PC-3 (cell line): ENCODE measurements around the gene KLHDC1. TPM values are rescaled to one million over a fixed set of nuclear protein-coding genes. Genes with fewer than 3 reads are reported as not detected.

Source experiments
- ATAC-seq: fragments of 200-7000 bp; cut with Tn5 transposase; 2 replicates; pipeline ENCODE4 v1.9.1; 2020; ENCODE audit warnings: mild to moderate bottlenecking, moderate library complexity
- BruUV-seq: library from RNA; stranded (reverse); fragments of 400-500 nt; replicated peaks from 2 replicates; lab custom pipeline; 2021; lab: Mats Ljungman, UMichigan
- CTCF ChIA-PET: fragments of 300-600 bp; sonication (Branson Sonifier 250); formaldehyde crosslinking; loops from one replicate; lab custom pipeline; 2022; ENCODE audit warnings: antibody characterized with exemption; lab: Charles Lee
- POLR2A ChIA-PET: fragments of 300-600 bp; sonication (Branson Sonifier 250); formaldehyde crosslinking; loops from one replicate; lab custom pipeline; 2022; ENCODE audit warnings: antibody characterized with exemption; ENCODE audit not compliant: unreplicated experiment; lab: Charles Lee
- DNase-seq: peaks from one replicate; pipeline ENCODE4 v3.0.0-alpha.2; 2015
- H2AFZ ChIP-seq: fragments of 300-600 bp; sonication (generic); 2 replicates; pipeline ENCODE4 v1.6.0; 2016; ENCODE audit warnings: antibody characterized with exemption, low read length
- H3F3A ChIP-seq: fragments of 300-600 bp; sonication (generic); one replicate; pipeline ENCODE4 v1.6.0; 2017; ENCODE audit warnings: antibody characterized with exemption, low read length, control low read depth, mild to moderate bottlenecking; ENCODE audit not compliant: unreplicated experiment
- H3K27ac ChIP-seq: fragments of 300-600 bp; sonication (generic); 2 replicates; pipeline ENCODE4 v1.5.1; 2016; ENCODE audit warnings: mild to moderate bottlenecking, low read length
- H3K27me3 ChIP-seq: fragments of 300-600 bp; sonication (generic); 2 replicates; pipeline ENCODE4 v1.6.1; 2016; ENCODE audit warnings: low read length, mixed read lengths
- H3K36me3 ChIP-seq: fragments of 300-600 bp; sonication (generic); 2 replicates; pipeline ENCODE4 v1.6.1; 2016; ENCODE audit warnings: low read depth, mixed run types, low read length, mixed read lengths
- H3K4me1 ChIP-seq: fragments of 300-600 bp; sonication (generic); 2 replicates; pipeline ENCODE4 v1.5.1; 2016; ENCODE audit warnings: low read length; ENCODE audit not compliant: insufficient read depth
- H3K4me2 ChIP-seq: fragments of 300-600 bp; sonication (generic); 2 replicates; pipeline ENCODE4 v1.6.0; 2016; ENCODE audit warnings: low read length
- H3K4me3 ChIP-seq: fragments of 300-600 bp; sonication (generic); 2 replicates; pipeline ENCODE4 v1.5.1; 2016; ENCODE audit warnings: mild to moderate bottlenecking, low read length, mixed read lengths
- H3K79me2 ChIP-seq: fragments of 300-600 bp; sonication (generic); 2 replicates; pipeline ENCODE4 v1.6.1; 2017; ENCODE audit warnings: low read length, mixed read lengths
- H3K9ac ChIP-seq: fragments of 300-600 bp; sonication (generic); 2 replicates; pipeline ENCODE4 v1.6.0; 2016; ENCODE audit warnings: mild to moderate bottlenecking, low read length
- H3K9me2 ChIP-seq: fragments of 300-600 bp; sonication (generic); replicated peaks from 2 replicates; pipeline ENCODE4 v1.6.1; 2016; ENCODE audit warnings: mixed run types, low read length, mixed read lengths
- H3K9me3 ChIP-seq: fragments of 300-600 bp; sonication (generic); 2 replicates; pipeline ENCODE4 v1.6.1; 2016; ENCODE audit warnings: low read length, mixed read lengths
- H4K20me1 ChIP-seq: fragments of 300-600 bp; sonication (generic); 2 replicates; pipeline ENCODE4 v1.6.1; 2016; ENCODE audit warnings: low read length, mixed read lengths
- CTCF ChIP-seq: fragments of 300-600 bp; sonication (generic); conservative IDR thresholded peaks from 2 replicates; pipeline ENCODE4 v1.5.1; 2017; ENCODE audit warnings: antibody characterized with exemption, low read depth, mild to moderate bottlenecking, low read length
- EZH2 ChIP-seq: fragments of 300-600 bp; sonication (generic); IDR thresholded peaks from one replicate; pipeline ENCODE4 v1.6.1; 2017; ENCODE audit warnings: antibody characterized with exemption, mild to moderate bottlenecking, low read length; ENCODE audit not compliant: unreplicated experiment
- EZH2phosphoT487 ChIP-seq: fragments of 300-600 bp; sonication (generic); IDR thresholded peaks from 2 replicates; pipeline ENCODE4 v1.6.1; 2018; ENCODE audit warnings: mild to moderate bottlenecking, antibody characterized with exemption, low read length, borderline replicate concordance
- intact Hi-C: fragments of 100-400 bp; cut with micrococcal nuclease; formaldehyde crosslinking; loops from 2 replicates; pipeline ENCODE4 v1.9.0; 2023
- total RNA-seq: library from RNA; depleted of rRNA; stranded (reverse); fragments of >200 nt; gene quantifications from 2 replicates; pipeline ENCODE4 v1.2.3, GENCODE V29; 2014; rRNA removed

KLHDC1 gene
- total RNA-seq, 1 experiment from 2014 or later: 0.07 TPM

- H3K9ac ChIP-seq: no peak overlapping the region
- TF ChIP-seq EZH2 (no peak), CTCF (no peak), EZH2phosphoT487 (no peak)
- intact Hi-C loops: no loop called here
- H3K4me3 ChIP-seq: no peak overlapping the region
- no peaks in the 10 kb centered on the region for H4K20me1 ChIP-seq
- no peaks in the 10 kb centered on the region for H3K27me3 ChIP-seq
- H3K36me3 ChIP-seq: peaks cover 77% of the 10 kb centered on the region
- no peaks in the 10 kb centered on the region for H3K4me1 ChIP-seq
- H3F3A ChIP-seq: no peaks in the 10 kb centered on the region
- H2AFZ ChIP-seq: no peak overlapping the region
- H3K9me3 ChIP-seq: no peaks in the 10 kb centered on the region
- no peak for DNase-seq
- CTCF ChIA-PET: no interaction called here
- no peak overlapping the region for H3K27ac ChIP-seq
- ATAC-seq: no peak
- no TSS peak for BruUV-seq
- no peak overlapping the region for H3K4me2 ChIP-seq
- H3K9me2 ChIP-seq: no peaks in the 10 kb centered on the region
- POLR2A ChIA-PET: no interaction called here
- no peaks in the 10 kb centered on the region for H3K79me2 ChIP-seq
These were observed 93.4 kb downstream of the KLHDC1 start for GRCh38 chr14:49786315-49786714.

GRCh38 chr14:49792618-49793017, 99.7 kb downstream of the KLHDC1 start:
- no peaks in the 10 kb centered on the region for H3K79me2 ChIP-seq
- no peaks in the 10 kb centered on the region for H4K20me1 ChIP-seq
- H3K36me3 ChIP-seq: peaks cover 52% of the 10 kb centered on the region
- no peak for DNase-seq
- ChIA-PET POLR2A (no interaction called here), CTCF (no interaction called here)
- no peak overlapping the region for H3K4me3 ChIP-seq
- peaks cover 11% of the 10 kb centered on the region for H3K4me1 ChIP-seq
- intact Hi-C loops: no loop called here
- no peak for ATAC-seq
- no peaks in the 10 kb centered on the region for H3F3A ChIP-seq
- no peaks in the 10 kb centered on the region for H3K27me3 ChIP-seq
- no peaks in the 10 kb centered on the region for H3K9me2 ChIP-seq
- H3K9ac ChIP-seq: no peak overlapping the region
- no peak overlapping the region for H3K27ac ChIP-seq
- no peaks in the 10 kb centered on the region for H3K9me3 ChIP-seq
- no TSS peak for BruUV-seq
- H2AFZ ChIP-seq: no peak overlapping the region
- TF ChIP-seq CTCF (no peak), EZH2phosphoT487 (no peak), EZH2 (no peak)
- H3K4me2 ChIP-seq: no peak overlapping the region

GRCh38 chr14:49796025-49796424, 103.1 kb downstream of the KLHDC1 start:
- Histone ChIP-seq H3K9me3 (no peaks in the 10 kb centered on the region), H4K20me1 (no peaks in the 10 kb centered on the region), H3K36me3 (peaks cover 61% of the 10 kb centered on the region), H3K4me1 (peaks cover 11% of the 10 kb centered on the region), H3K27me3 (no peaks in the 10 kb centered on the region), H3K9me2 (no peaks in the 10 kb centered on the region), H3K27ac (no peak overlapping the region), H3K9ac (no peak overlapping the region), H3K79me2 (no peaks in the 10 kb centered on the region), H2AFZ (no peak overlapping the region), H3K4me3 (no peak overlapping the region), H3K4me2 (no peak overlapping the region), H3F3A (no peaks in the 10 kb centered on the region)
- ATAC-seq: peak; percentile 92
- TF ChIP-seq EZH2phosphoT487: no peak
- ChIA-PET CTCF (interaction anchor here (0.6 to 0.9 kb wide), 2 partner anchors 58 to 162 kb away, joined by 3 read pairs; no protein-coding TSS in a partner anchor), POLR2A (interaction anchor here (0.8 kb wide), 1 partner anchor 162 kb away, joined by 5 read pairs; no protein-coding TSS in a partner anchor)
- BruUV-seq: no TSS peak
- peak; percentile 79 for DNase-seq
- intact Hi-C loops: no loop called here

Other genes starting within 250 kb of the KLHDC1 start
- gene RPS29, start 106.7 kb upstream of the KLHDC1 start, total RNA-seq: 1,420 and 1,912 TPM in 2 replicates
- gene LRR1, start 94.2 kb upstream of the KLHDC1 start, total RNA-seq: 46.9 and 53.0 TPM in 2 replicates
- 408 and 411 TPM in 2 replicates for gene RPL36AL, start 72.5 kb upstream of the KLHDC1 start, total RNA-seq
- 39.5 and 51.4 TPM in 2 replicates for gene MGAT2, start 72.3 kb upstream of the KLHDC1 start, total RNA-seq
- 23.2 and 31.3 TPM in 2 replicates for gene DNAAF2, start 57.9 kb upstream of the KLHDC1 start, total RNA-seq
- gene POLE2, start 4.9 kb upstream of the KLHDC1 start, total RNA-seq: 26.6 and 38.6 TPM in 2 replicates
- gene KLHDC2, start 75.0 kb downstream of the KLHDC1 start, total RNA-seq: 123 and 126 TPM in 2 replicates
- 52.9 and 54.0 TPM in 2 replicates for gene NEMF, start 159.7 kb downstream of the KLHDC1 start, total RNA-seq
- 86.4 and 107 TPM in 2 replicates for gene ARF6, start 200.0 kb downstream of the KLHDC1 start, total RNA-seq